ENCODE results near the gene SDF4. TPM values are rescaled to one million over a fixed set of nuclear protein-coding genes. Genes with fewer than 3 reads are reported as not detected.

Gene SDF4
- total and polyA plus RNA-seq, 2 of the 8 experiments (the other 6 are each of a cell fraction or from before 2014, with no cell fraction given) = 45.5 to 75.6 TPM

GRCh38 chr1:1183833-1184775 lies 47.7 kb downstream of the SDF4 start:
- CTCF ChIA-PET (ENCODE audit: partially characterized antibody) = interaction anchor here (1.1 kb wide), 1 partner anchor 208 kb away, joined by 3 read pairs; no protein-coding TSS in a partner anchor
- DNase-seq (ENCODE audit: low read depth in 1 of 2, low spot score in 2 of 2) = no peak
- TF ChIP-seq HDAC6 (IDR thresholded peaks at IDR 0.05; ENCODE audit: low read depth, low read length) (no peak), MAX (IDR thresholded peaks at IDR 0.05) (no peak), USF2 (IDR thresholded peaks at IDR 0.05; ENCODE audit: low read length) (no peak), GABPA (IDR thresholded peaks at IDR 0.05; ENCODE audit: borderline replicate concordance, insufficient read depth, low read length) (no peak), ATF3 (IDR thresholded peaks at IDR 0.05; ENCODE audit: insufficient read depth, low read depth, low read length) (no peak), RNF2 (IDR thresholded peaks at IDR 0.05; ENCODE audit: borderline replicate concordance, low read depth, low read length, missing control alignments, poor library complexity, severe bottlenecking) (no peak), KDM4A (IDR thresholded peaks at IDR 0.05; ENCODE audit: low read depth, low read length, severe bottlenecking) (no peak), CEBPB (IDR thresholded peaks at IDR 0.05; ENCODE audit: low read depth, low read length) (no peak), SP4 (IDR thresholded peaks at IDR 0.05; ENCODE audit: low read length) (no peak)

More at GRCh38 chr1:1183833-1184775, 47.7 kb downstream of the SDF4 start:
- Histone ChIP-seq H2BK20ac (ENCODE audit: low read length) (no peak overlapping the region), H3K18ac (ENCODE audit: extremely low read depth, low read length) (no peak overlapping the region), H2BK5ac (ENCODE audit: low read depth, low read length) (no peak overlapping the region), H2AFZ (ENCODE audit: low read length) (no peak overlapping the region), H3K36me3 (ENCODE audit: control insufficient read depth in 2 of 4, insufficient read depth in 4 of 4, low read length in 3 of 4) (no peaks in the 10 kb centered on the region), H3K79me2 (ENCODE audit: control insufficient read depth in 1 of 2, insufficient read depth in 2 of 2, low read length in 2 of 2) (no peaks in the 10 kb centered on the region), H3K79me1 (ENCODE audit: low read depth, low read length) (no peaks in the 10 kb centered on the region), H2BK15ac (ENCODE audit: low read length) (no peak overlapping the region), H3K4me2 (ENCODE audit: insufficient read depth in 1 of 2, low read depth in 2 of 2, low read length in 2 of 2) (no peak overlapping the region), H3K4ac (replicated peaks; ENCODE audit: insufficient read length, low read depth, low read length) (no peak overlapping the region), H3K56ac (replicated peaks; ENCODE audit: insufficient read length, low read depth, low read length) (no peak overlapping the region), H3K23ac (ENCODE audit: insufficient read length) (no peak overlapping the region), H4K5ac (ENCODE audit: insufficient read length, low read depth, low read length) (no peak overlapping the region), H4K8ac (ENCODE audit: extremely low read depth, insufficient read depth, low read length) (no peak overlapping the region), H2BK120ac (replicated peaks; ENCODE audit: low read depth, low read length) (no peak overlapping the region), H3K23me2 (ENCODE audit: low read depth, low read length) (no peaks in the 10 kb centered on the region), H3K27me3 (replicated peaks in 1 of 4; ENCODE audit: control insufficient read depth in 3 of 4, extremely low read depth in 1 of 4, insufficient read depth in 3 of 4, low read length in 3 of 4) (no peaks in the 10 kb centered on the region), H3K4me3 (ENCODE audit: extremely low read depth in 1 of 4, insufficient read depth in 2 of 4, low read depth in 3 of 4, low read length in 4 of 4) (no peak overlapping the region), H4K91ac (replicated peaks; ENCODE audit: insufficient read length, low read length) (no peak overlapping the region), H3K9ac (replicated peaks in 1 of 4; ENCODE audit: extremely low read depth in 1 of 4, low read depth in 3 of 4, low read length in 3 of 4) (no peak overlapping the region), H3K4me1 (replicated peaks in 1 of 4; ENCODE audit: control insufficient read depth in 3 of 4, insufficient read depth in 4 of 4, low read length in 3 of 4) (no peaks in the 10 kb centered on the region; a peak in 1 of 7 replicates), H3K9me3 (ENCODE audit: insufficient read depth in 2 of 2, low read depth in 1 of 2, low read length in 1 of 2) (0 out of 4 replicates have a peak, but pooled peaks cover 0 to 2% of the 10 kb centered on the region in 2 experiments), H3K14ac (ENCODE audit: insufficient read length) (no peak overlapping the region), H2AK5ac (ENCODE audit: low read depth, low read length) (no peak overlapping the region), H2BK12ac (ENCODE audit: low read depth, low read length) (no peak overlapping the region), H3K27ac (ENCODE audit: low read depth, low read length) (no peak overlapping the region), H4K20me1 (replicated peaks in 1 of 2; ENCODE audit: control insufficient read depth in 1 of 2, insufficient read depth in 2 of 2, low read length in 2 of 2) (peaks cover 0 to 3% of the 10 kb centered on the region in 2 experiments)
- FAIRE-seq = no peak
- 91% methylated on average over 28 of the region's 33 CpGs; no CpG with 5 or more reads in 1 of the 2 experiments for WGBS, 2 experiments (ENCODE audit: extremely low coverage in 1 of 2, insufficient coverage in 1 of 2, insufficient read length in 1 of 2, insufficient replicate concordance in 2 of 2, low coverage in 1 of 2, low lambda C conversion rate in 2 of 2, missing lambda C conversion rate in 1 of 2)
- POLR2A ChIA-PET (ENCODE audit: partially characterized antibody) = interaction anchor here (0.7 kb wide), 1 partner anchor 23 kb away, joined by 4 read pairs; no protein-coding TSS in a partner anchor

Measured in H1 (cell line).